GM12892 (cell line): ENCODE measurements around the gene RABGAP1.

Experiments used
- DNase-seq: peaks from one replicate; pipeline ENCODE4 v3.0.0; 2011; ENCODE audit not compliant: insufficient read length
- FAIRE-seq: peaks from 2 replicates; lab custom pipeline; 2011; peaks lifted over from hg19 to GRCh38; lab: Jason Lieb, UNC
- POLR2A ChIP-seq: IDR thresholded peaks from 2 replicates; pipeline ENCODE4 v1.6.1; 2011; ENCODE audit warnings: low read depth, low read length, control low read depth
- POLR2AphosphoS5 ChIP-seq: IDR thresholded peaks from 2 replicates; pipeline ENCODE4 v1.6.1; 2011; ENCODE audit warnings: low read depth, low read length, control low read depth
- TAF1 ChIP-seq: IDR thresholded peaks from 2 replicates; pipeline ENCODE4 v1.6.1; 2011; ENCODE audit warnings: low read depth, mild to moderate bottlenecking, control low read depth, low read length, borderline replicate concordance

The RABGAP1 gene

DNA sequence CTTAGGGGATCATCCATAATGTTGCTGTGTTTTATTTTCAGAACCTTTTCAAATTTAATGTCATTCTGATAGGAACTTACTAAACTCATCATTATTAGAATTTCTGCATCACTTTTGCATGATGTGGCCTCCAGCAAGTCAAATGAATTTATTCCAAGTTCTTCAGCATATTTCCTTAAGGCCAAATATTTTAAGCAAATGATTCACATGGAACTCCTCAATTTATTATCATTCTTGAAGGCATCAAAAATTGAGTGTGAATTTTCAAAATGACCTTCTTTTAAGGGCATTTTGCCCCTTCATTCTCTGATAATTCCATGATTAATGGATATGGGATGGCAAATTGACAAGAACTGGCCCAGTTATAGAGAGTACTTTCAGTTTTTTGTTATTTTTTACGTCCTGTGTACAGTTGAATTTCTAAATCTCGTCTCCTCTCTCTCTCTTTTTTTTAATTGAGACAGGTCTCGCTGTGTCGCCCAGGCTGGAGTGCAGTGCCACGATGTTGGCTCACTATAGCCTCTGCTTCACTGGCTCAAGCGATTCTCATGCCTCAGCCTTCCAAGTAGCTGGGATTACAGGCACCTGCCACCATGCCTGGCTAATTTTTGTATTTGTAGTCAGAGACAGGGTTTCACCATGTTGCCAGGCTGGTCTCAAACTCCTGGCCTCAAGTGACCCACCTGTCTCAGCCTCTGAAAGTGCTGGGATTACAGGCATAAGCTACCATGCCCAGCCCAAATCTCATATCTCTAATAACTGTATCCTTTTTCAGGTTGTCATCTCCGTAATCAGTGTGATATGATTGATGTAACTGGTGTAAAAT, 121.7 kb downstream of the RABGAP1 start:
- no peak for TF ChIP-seq TAF1
- TF ChIP-seq POLR2AphosphoS5 = no peak
- TF ChIP-seq POLR2A = no peak
- DNase-seq (no peak), FAIRE-seq (no peak)

DNA sequence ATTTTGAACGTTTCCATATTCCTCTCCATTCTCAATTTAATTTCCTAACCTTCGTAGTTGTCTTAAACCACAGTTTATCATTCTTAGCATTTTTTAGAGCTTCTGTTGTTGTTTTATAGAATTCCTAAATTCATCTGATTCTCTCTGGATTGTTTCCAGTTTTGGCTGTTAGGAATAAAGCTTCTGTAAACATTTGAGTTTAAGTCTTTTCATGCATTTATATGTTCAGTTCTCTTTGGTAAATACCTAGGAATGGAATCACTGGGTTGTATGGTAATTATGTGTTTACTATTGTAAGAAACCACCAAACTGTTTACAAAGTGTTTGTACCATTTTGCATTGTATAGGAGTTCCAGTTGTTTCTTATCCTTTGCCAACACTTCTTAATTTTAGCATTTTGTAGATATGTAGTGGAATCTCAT, 122.4 kb downstream of the RABGAP1 start:
- TF ChIP-seq POLR2A = no peak
- no peak for TF ChIP-seq POLR2AphosphoS5
- TF ChIP-seq TAF1 = no peak
- DNase-seq = no peak
- no peak for FAIRE-seq

DNA sequence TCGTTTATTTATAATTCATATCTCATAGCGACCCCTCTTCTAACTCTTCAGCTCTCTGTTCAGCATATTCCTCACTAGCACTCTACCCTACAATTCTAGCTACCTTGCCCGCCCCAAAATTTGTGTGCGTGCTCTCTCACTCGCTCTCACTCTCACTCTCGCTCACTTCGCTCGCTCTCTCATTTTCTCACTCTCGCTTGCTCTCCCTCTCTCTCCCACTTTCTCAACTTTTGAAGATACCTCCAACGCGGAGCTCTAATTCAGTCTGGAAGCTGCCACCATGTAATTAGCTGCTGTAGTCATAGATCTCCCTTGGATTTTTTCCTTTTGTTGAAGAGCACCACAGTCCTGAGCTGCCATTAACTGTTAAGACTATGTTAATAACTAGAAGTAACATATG, 123.1 kb downstream of the RABGAP1 start:
- no peak for DNase-seq
- FAIRE-seq = no peak
- TF ChIP-seq POLR2A = no peak
- no peak for TF ChIP-seq TAF1
- TF ChIP-seq POLR2AphosphoS5 = no peak

DNA sequence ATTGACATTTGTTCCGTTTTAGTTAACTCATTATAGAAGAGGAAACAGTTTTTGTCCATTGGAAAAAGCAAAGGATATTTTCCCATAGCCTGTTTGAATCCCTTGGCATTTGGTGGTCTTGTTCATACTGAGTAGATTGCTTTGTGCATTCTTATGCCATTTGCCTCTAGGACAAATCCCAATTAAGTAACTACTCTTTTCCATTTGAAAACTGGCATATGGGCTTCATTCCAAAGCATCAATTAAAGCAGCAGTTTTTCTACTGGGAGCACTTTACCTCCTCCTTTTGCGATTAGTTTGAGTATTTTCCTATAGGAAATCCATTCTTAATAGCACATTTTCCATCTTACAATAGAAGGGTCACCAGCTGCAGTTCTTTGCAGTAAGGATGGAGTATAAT, 123.9 kb downstream of the RABGAP1 start:
- FAIRE-seq = no peak
- no peak for DNase-seq
- TF ChIP-seq POLR2A (no peak), TAF1 (no peak), POLR2AphosphoS5 (no peak)

DNA sequence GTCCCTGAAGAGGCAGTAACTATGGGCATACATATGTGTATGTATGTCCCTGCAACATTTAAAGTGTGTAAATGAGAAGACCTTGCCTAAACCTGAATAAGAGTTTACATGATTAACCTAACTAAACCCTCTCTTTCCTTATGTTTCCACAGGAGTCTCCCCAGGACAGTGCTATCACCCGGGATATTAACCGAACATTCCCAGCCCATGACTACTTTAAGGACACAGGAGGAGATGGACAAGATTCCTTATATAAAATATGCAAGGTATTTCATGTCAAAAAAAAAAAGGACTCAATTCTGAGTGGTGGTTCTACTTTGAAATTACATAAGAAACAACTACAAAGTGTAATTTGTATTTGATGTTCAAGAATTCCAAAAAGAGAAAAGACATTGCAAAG, 124.4 kb downstream of the RABGAP1 start:
- TF ChIP-seq POLR2A = no peak
- TF ChIP-seq POLR2AphosphoS5 = no peak
- no peak for TF ChIP-seq TAF1
- FAIRE-seq (no peak), DNase-seq (no peak)

DNA sequence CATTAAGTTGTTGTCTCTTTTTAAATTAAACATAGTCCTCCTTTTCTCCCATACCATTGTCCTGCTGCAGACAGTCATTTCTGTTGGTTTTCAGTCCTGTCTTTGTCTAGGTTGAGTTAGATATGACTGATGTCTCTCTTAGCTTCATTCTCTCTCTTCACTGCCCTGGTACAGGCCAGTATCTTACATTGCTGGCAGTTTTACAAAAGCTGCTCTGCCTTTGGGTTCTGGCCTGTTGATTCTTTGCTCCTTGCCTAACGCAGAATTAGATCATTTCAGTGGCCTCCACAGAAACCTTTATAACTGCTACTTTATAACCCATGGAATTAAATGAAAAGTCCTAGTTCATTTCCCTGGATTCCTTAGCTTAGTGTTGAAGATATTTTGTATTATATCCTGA, 126.3 kb downstream of the RABGAP1 start:
- TF ChIP-seq POLR2AphosphoS5 (no peak), POLR2A (no peak), TAF1 (no peak)
- no peak for DNase-seq
- peak; percentile 58 for FAIRE-seq

DNA sequence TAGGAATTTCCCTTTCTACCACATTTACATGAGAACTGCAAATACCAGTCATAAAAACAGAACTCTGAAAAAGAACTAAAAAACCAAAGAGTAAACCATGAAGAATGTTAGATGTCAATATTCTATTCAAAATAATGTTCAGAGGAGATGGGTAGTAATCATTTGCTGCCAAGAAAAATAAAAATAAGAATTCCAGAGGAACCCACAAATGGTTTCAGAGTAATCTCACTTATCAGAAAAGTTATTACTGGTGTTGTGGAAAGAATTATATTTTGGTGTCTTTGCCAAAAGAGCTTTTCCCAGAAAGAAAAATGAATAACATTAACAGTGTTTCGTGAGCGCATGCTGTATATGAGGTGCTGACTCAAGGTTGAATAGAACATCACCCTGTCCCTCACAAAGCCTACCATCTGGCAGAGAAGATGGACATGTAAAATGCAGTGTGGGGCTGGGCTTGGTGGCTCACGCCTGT, 128.2 kb downstream of the RABGAP1 start:
- DNase-seq (no peak), FAIRE-seq (no peak)
- no peak for TF ChIP-seq POLR2AphosphoS5
- TF ChIP-seq TAF1 = no peak
- TF ChIP-seq POLR2A = no peak

DNA sequence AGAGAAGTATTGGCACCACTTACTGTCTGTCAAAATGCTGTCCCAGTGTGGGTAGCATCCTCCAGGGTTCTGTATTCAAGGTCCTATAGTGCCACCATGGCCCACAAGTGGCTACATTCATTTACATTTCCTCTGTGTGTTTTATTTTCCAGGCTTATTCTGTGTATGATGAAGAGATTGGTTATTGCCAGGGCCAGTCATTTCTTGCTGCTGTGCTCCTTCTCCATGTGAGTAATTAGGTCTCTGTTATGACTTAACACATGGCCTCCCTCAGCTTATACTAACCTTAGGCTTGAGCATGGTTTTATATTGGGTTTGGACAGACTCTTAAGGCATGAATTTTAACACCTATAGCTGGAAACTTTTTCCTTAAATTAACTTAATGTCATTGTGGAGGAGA, 129.4 kb downstream of the RABGAP1 start:
- DNase-seq (no peak), FAIRE-seq (no peak)
- TF ChIP-seq POLR2AphosphoS5 (no peak), POLR2A (no peak), TAF1 (no peak)

DNA sequence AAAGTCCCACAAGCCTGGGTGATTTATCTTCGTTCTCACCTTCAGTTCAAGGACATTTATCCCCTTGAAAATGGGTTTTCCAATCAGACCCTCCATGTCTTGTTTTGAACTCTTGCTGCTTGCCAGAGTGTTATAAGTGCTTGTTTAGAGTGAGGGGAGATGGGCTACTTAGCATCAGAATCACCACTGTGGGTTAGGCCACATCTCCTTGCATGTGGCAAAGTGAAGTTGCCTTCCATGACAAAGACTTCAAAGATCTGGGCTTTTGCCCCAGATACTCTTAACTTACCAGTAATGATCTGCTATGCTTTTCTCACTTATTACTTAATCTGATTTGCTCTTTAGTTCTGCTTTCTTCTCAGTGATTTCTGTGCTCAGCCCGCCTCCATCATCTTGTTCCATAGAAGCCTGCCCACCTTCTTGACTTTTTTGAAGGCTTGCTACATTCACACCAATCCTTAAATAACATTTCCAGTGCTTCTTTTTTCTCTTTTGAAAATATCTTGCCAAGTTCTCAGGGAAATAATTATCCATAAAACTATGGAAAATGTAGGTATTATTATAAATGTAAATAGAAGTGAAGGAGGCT, 131.7 kb downstream of the RABGAP1 start:
- TF ChIP-seq TAF1 (no peak), POLR2A (no peak), POLR2AphosphoS5 (no peak)
- DNase-seq = no peak
- FAIRE-seq = no peak

DNA sequence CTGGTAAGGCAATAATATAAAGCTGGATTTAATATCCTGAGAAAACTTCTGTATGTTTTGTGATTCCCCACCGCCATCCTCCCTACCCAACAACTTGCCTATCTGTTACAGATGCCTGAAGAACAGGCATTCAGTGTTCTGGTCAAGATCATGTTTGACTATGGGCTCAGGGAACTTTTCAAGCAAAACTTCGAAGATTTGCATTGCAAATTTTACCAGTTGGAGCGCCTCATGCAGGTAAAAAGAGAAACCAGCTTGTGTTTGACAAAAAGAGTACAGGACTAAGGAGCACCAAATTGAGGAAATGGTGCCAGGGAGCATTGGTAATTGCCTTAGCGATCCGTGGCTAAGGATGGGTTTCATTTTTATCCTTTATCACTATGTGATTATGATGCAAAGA, 132.6 kb downstream of the RABGAP1 start:
- no peak for DNase-seq
- no peak for FAIRE-seq
- TF ChIP-seq POLR2A (no peak), TAF1 (no peak), POLR2AphosphoS5 (no peak)

DNA sequence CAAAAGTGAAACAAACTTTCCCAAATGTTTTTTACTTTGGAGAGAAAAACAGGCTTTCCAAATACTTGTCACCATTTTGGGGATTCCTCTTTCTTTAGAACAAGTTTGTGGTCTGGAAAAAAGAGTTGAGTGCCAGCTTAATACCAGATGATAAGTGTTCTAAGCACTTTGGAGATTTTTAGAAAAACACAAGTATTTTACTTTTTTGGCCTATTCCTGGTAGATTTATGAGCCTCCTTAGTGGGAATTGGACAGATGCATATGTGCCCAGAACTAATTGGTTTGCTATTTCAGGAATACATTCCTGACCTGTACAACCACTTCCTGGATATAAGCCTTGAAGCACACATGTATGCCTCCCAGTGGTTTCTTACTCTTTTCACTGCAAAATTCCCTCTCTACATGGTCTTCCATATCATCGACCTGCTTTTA, 133.2 kb downstream of the RABGAP1 start:
- FAIRE-seq (no peak), DNase-seq (no peak)
- TF ChIP-seq TAF1 = no peak
- no peak for TF ChIP-seq POLR2AphosphoS5
- TF ChIP-seq POLR2A = no peak
